Spleen (tissue), 7 donors: ENCODE results near the gene PROM2.

ENCODE experiments used
- CTCF ChIP-seq, 11 experiments: fragments of 200-600 bp in 7 of 11; fragments of 450-650 bp in 4 of 11; sonication (generic) in 4 of 11; IDR thresholded peaks in 8 of 11; conservative IDR thresholded peaks in 3 of 11; 1 replicate in 7 of 11; 2 replicates in 4 of 11; pipeline versions ENCODE4 v1.4.0 to v1.8.0; 2016 to 2021; ENCODE audit warnings: antibody characterized with exemption in 11 of 11, inconsistent platforms in 4 of 11, mild to moderate bottlenecking in 1 of 11
- POLR2A ChIP-seq, 3 donors: fragments of 450-650 bp; IDR thresholded peaks; one replicate each; pipeline ENCODE4 v1.5.1; 2017; ENCODE audit warnings: antibody characterized with exemption in 3 of 3, mild to moderate bottlenecking in 1 of 3
- donor health status: DM: no; HTN: no; CAD: no; lungs with moderate emphysema.
- donor health status: DM: no; HTN: no; CAD: no.
- donor health status: DM: no; HTN: no; CAD: no.

DNA sequence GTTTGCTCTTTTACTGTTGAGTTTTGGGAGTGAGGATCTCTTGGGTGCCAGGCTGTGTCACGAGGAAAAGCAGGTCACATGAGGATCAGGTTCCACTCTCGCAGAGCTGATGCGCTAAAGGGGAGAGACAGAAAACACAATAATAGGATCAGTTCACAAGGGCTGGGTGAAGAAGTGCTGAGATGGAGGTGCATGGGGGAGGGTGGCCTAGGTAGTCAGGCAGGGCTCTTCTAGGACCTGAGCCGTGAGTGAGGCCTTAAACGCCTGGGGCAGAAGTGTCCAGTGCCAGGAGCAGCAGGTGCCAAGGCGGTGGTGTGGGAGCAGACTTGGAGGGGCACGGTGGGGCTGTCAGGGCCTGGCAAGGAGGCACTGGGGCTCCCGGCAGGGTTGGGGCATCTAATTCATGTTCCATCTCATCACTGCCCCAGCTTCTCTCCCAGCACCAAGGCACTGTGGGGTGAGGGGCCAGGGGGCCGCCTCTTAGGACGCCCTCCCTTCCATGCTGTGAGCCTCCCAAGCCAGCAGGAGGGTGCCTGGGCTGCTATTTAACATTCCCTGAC, 32.2 kb downstream of the PROM2 start:
- TF ChIP-seq CTCF (IDR thresholded peaks at IDR 0.05 in 8 of 11, conservative IDR thresholded peaks at IDR 0.05 in 3 of 11) = no peak
- no peak for TF ChIP-seq POLR2A (IDR thresholded peaks at IDR 0.05)
